Heart left ventricle (tissue), 16 donors: Measurements from ENCODE around the gene ADSS1. TPM values are rescaled to one million over a fixed set of nuclear protein-coding genes. Genes with fewer than 3 reads are reported as not detected.

Experiments
- ATAC-seq, 4 donors: fragments of 200-7000 bp; cut with Tn5 transposase; one replicate each; pipeline ENCODE4 v1.9.1; 2020 to 2022; ENCODE audit warnings: moderate library complexity in 4 of 4, mild to moderate bottlenecking in 3 of 4, moderate number of reproducible peaks in 1 of 4
- DNase-seq, 5 donors: peaks; one replicate each; pipeline ENCODE4 v3.0.0-alpha.2; 2020
- H3K27ac ChIP-seq, 12 donors: fragments of 200-600 bp; sonication (generic) in 4 of 12; one replicate each; pipeline versions ENCODE4 v1.5.0 to v1.8.0; 2016 to 2022; ENCODE audit warnings: mild to moderate bottlenecking in 2 of 12
- H3K27me3 ChIP-seq, 9 donors: fragments of 200-600 bp; sonication (generic) in 2 of 9; one replicate each; pipeline versions ENCODE4 v1.5.1 to v1.8.0; 2016 to 2022; ENCODE audit warnings: mild to moderate bottlenecking in 3 of 9
- H3K36me3 ChIP-seq, 9 donors: fragments of 200-600 bp; sonication (generic) in 2 of 9; one replicate each; pipeline versions ENCODE4 v1.5.0 to v1.8.0; 2018 to 2022; ENCODE audit warnings: mild to moderate bottlenecking in 2 of 9
- H3K4me1 ChIP-seq, 12 donors: fragments of 200-600 bp; sonication (generic) in 4 of 12; one replicate each; pipeline versions ENCODE4 v1.5.0 to v1.8.0; 2016 to 2022; ENCODE audit warnings: mild to moderate bottlenecking in 3 of 12
- H3K4me3 ChIP-seq, 12 donors: fragments of 200-600 bp; sonication (generic) in 4 of 12; one replicate each; pipeline versions ENCODE4 v1.5.0 to v1.8.0; 2017 to 2022; ENCODE audit warnings: mild to moderate bottlenecking in 9 of 12, moderate library complexity in 4 of 12
- H3K9me3 ChIP-seq, 12 donors: fragments of 200-600 bp; sonication (generic) in 4 of 12; one replicate each; pipeline versions ENCODE4 v1.5.0 to v1.8.0; 2016 to 2022; ENCODE audit warnings: mild to moderate bottlenecking in 1 of 12
- POLR2A ChIP-seq, 2 donors: fragments of 450-650 bp; IDR thresholded peaks; one replicate each; pipeline ENCODE4 v1.6.1; 2017; ENCODE audit warnings: antibody characterized with exemption in 2 of 2, mild to moderate bottlenecking in 2 of 2, moderate library complexity in 2 of 2
- WGBS, 4 donors: extraction: QIAGEN DNeasy Blood & Tissue Kit in 2 of 4; methylation state at CpG; one replicate each; pipeline versions ENCODE4 v1.1.5 to v1.1.7; 2013 to 2018; 5-methylcytosine and 5-hydroxymethylcytosine counted together
- intact Hi-C, 10 donors: fragments of 100-400 bp; cut with DNase I; formaldehyde crosslinking; loops; one replicate each; pipeline versions ENCODE4 v1.11.1 to v1.14.2; 2022
- polyA plus RNA-seq, 2 donors: library from polyadenylated mRNA; stranded (reverse); fragments of 200-250 nt; gene quantifications; one replicate each; pipeline ENCODE4 v1.2.3, GENCODE V29; 2013
- total RNA-seq, 9 donors: library from RNA; depleted of rRNA in 2 of 9; stranded (reverse); fragments of >200 nt in 2 of 9; fragmentation: NEBNext Ultra II Directional in 3 of 9; extraction: Animal tissue kit (Norgen Biotek cat#: 25700) in 3 of 9; gene quantifications; one replicate each; pipeline versions ENCODE4 v1.1.0 to v1.2.4, GENCODE V29; 2016 to 2023
- TF ChIP-seq, protein P1 (sequence below), 12 donors: fragments of 200-600 bp; sonication (generic) in 4 of 12; IDR thresholded peaks; one replicate each; pipeline versions ENCODE4 v1.5.0 to v1.8.0; 2018 to 2022; ENCODE audit warnings: antibody characterized with exemption in 12 of 12, mild to moderate bottlenecking in 5 of 12
- donor health status: ischemic (EF 13 %, LVEDD 7.1; RV severe dilation, severe dysfunction).
- donor health status: healthy with polysubstance abuse.
- donor health status: DM: no; HTN: yes; CAD: no.
- donor health status: DM: no; HTN: no; CAD: no.
- donor health status: ischemic (EF 25% LVEDD 6.9; RV normal size, moderate dysfunction).
- donor health status: ischemic (EF 25% LVEDD 5.7; RV mildly dilated, moderate dysfunction).
- donor health status: healthy.
- donor health status: DM: yes; HTN: yes; CAD: no.
- donor health status: ischemic (EF 35%, LVEDD 5.7; RV mildly dilated, moderate dysfunction).
- donor health status: nonischemic (EF 11% LVEDD 7.7; RV severe dilation, severe dysfunction).
- donor health status: DM: yes; HTN: yes; CAD: no.
- donor health status: PGD.
- donor health status: ischemic (EF 29% LVEDD 5.4; RV normal size, mild dysfunction).
- donor health status: nonischemic (EF 23%, LVEDD 6.1; RV moderate dilation, normal function).

The ADSS1 gene
- total and polyA plus RNA-seq, 11 donors = 64.7 to 258 (median 160) TPM

DNA sequence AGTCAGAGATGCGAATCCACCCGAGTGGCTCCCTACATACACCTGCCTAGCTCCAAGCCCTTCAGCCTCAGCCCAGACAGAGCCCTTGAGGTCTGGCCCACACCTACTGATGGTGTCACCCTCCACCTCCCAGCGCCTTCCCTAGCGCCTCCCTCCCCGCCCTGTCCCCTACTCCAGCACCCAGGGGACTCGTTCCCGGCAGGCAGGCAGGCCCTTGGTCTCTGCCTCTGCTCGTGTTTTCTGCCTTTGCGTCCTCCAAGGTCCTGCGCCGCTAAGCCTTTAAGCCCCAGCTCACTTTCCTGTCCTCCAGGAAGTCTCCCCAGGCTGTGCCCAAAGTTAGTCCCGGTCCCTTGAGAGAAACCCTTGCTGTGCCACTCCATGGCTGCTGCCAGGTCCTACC, 21.9 kb upstream of the ADSS1 start:
- DNase-seq = no peak
- Histone ChIP-seq H3K27me3 (no peaks in the 10 kb centered on the region), H3K4me3 (no peak overlapping the region), H3K27ac (peak overlapping the region in 3 of 12 donors; percentile 0 to 82 (median 71)), H3K9me3 (no peaks in the 10 kb centered on the region), H3K36me3 (peaks cover 0 to 58% (median 41%) of the 10 kb centered on the region in 9 donors), H3K4me1 (peaks cover 14 to 56% (median 37%) of the 10 kb centered on the region in 12 donors)
- TF ChIP-seq, protein P1, sequence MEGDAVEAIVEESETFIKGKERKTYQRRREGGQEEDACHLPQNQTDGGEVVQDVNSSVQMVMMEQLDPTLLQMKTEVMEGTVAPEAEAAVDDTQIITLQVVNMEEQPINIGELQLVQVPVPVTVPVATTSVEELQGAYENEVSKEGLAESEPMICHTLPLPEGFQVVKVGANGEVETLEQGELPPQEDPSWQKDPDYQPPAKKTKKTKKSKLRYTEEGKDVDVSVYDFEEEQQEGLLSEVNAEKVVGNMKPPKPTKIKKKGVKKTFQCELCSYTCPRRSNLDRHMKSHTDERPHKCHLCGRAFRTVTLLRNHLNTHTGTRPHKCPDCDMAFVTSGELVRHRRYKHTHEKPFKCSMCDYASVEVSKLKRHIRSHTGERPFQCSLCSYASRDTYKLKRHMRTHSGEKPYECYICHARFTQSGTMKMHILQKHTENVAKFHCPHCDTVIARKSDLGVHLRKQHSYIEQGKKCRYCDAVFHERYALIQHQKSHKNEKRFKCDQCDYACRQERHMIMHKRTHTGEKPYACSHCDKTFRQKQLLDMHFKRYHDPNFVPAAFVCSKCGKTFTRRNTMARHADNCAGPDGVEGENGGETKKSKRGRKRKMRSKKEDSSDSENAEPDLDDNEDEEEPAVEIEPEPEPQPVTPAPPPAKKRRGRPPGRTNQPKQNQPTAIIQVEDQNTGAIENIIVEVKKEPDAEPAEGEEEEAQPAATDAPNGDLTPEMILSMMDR (IDR thresholded peaks at IDR 0.05) = no peak
- TF ChIP-seq POLR2A (IDR thresholded peaks at IDR 0.05) = no peak
- ATAC-seq = no peak
- 71 to 84% (median 78%) methylated on average over 11 to 12 of the region's 12 CpGs for WGBS, 4 donors
- intact Hi-C loops = no loop called here

DNA sequence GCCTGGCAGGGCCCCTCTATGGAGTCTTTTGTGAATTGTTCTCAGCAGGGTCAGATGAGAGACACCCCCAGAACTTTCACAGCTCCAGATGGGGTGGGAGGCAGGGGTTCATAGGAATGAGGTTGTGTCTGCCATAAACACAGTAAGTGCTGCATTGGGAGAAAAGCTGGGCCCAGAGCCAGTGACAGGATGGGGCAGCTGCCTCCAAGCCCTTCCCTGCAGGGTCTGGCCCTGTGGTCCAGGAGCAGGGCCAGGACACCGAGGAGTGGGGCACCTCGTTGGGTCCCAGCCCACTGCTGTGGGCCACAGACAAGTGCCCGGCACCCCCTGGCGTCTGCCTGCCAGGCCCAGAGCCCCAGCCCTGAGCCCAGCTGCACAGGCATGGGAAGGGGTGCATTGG, 21.4 kb upstream of the ADSS1 start:
- Histone ChIP-seq H3K4me1 (peaks cover 8 to 51% (median 31%) of the 10 kb centered on the region in 12 donors), H3K27me3 (no peaks in the 10 kb centered on the region), H3K36me3 (peaks cover 0 to 58% (median 41%) of the 10 kb centered on the region in 9 donors), H3K27ac (no peak overlapping the region), H3K4me3 (no peak overlapping the region), H3K9me3 (no peaks in the 10 kb centered on the region)
- WGBS, 4 donors = 78 to 100% (median 83%) methylated on average over 3 to 4 of the region's 4 CpGs
- intact Hi-C loops = no loop called here
- ATAC-seq (no peak), DNase-seq (no peak)
- TF ChIP-seq, protein P1 (IDR thresholded peaks at IDR 0.05) = no peak
- no peak for TF ChIP-seq POLR2A (IDR thresholded peaks at IDR 0.05)

DNA sequence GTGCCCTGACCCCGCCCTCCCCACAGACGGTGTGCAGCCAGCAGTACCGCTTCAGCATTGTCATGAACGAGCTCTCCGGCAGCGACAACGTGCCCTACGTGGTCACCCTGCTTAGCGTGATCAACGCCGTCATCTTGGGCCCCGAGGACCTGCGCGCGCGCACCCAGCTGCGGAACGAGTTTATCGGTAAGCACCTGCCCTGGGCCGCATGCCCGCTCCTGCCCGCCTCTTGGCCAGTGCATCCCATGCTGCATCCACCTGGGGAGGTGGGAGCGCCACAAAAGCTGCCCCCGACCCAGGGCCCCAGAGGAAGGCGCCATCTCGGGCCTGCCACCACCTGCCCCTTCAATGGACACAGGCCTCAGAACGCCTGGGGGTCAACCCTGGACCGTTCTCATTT, 20.8 kb upstream of the ADSS1 start:
- Histone ChIP-seq H3K4me3 (no peak overlapping the region), H3K27me3 (no peaks in the 10 kb centered on the region), H3K27ac (no peak overlapping the region), H3K36me3 (peaks cover 0 to 58% (median 41%) of the 10 kb centered on the region in 9 donors), H3K9me3 (no peaks in the 10 kb centered on the region), H3K4me1 (peaks cover 8 to 49% (median 26%) of the 10 kb centered on the region in 12 donors)
- WGBS, 4 donors = 93 to 97% (median 95%) methylated on average over 28 of the region's 28 CpGs
- no peak for DNase-seq
- no peak for ATAC-seq
- TF ChIP-seq, protein P1 (IDR thresholded peaks at IDR 0.05) = no peak
- intact Hi-C loops = no loop called here

DNA sequence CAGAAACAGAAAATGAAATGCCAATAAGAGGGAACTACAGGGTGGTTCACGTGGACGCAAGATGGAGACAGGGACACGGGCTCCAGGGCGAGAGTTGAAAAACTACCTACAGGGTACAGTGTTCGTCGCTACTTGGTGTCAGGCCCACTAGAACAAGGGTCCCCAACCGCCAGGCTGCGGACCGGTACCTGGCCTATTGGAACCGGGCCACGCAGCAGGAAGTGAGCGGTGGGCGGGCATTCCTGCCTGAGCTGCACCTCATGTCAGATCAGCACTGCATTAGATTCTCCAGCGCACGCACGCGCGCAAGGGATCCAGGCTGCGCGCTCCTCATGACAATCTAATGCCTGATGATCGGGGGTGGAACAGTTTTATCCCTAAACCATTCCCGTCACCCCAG, 19.8 kb upstream of the ADSS1 start:
- H3K9me3 ChIP-seq = no peaks in the 10 kb centered on the region
- TF ChIP-seq, protein P1 (IDR thresholded peaks at IDR 0.05) = no peak
- TF ChIP-seq POLR2A (IDR thresholded peaks at IDR 0.05) = no peak
- no peak overlapping the region for H3K27ac ChIP-seq
- WGBS, 4 donors = 95 to 97% (median 97%) methylated on average over 22 of the region's 22 CpGs
- peaks cover 0 to 60% (median 41%) of the 10 kb centered on the region in 9 donors for H3K36me3 ChIP-seq
- intact Hi-C loops = no loop called here
- ATAC-seq = no peak
- H3K27me3 ChIP-seq = no peaks in the 10 kb centered on the region
- peaks cover 1 to 49% (median 17%) of the 10 kb centered on the region in 12 donors for H3K4me1 ChIP-seq
- DNase-seq = no peak
- no peak overlapping the region for H3K4me3 ChIP-seq
